Posterior cingulate gyrus (tissue), 11 donors: ENCODE measurements around the gene TULP4.
A peak's percentile ranks its signal among the peaks of the same experiment; 100 is the strongest.

ENCODE experiments used
- DNase-seq, 10 donors: peaks; one replicate each; pipeline versions ENCODE4 v3.0.0 to v3.0.0-alpha.2; 2020 to 2021; ENCODE audit warnings: mixed read lengths in 3 of 10
- intact Hi-C: fragments of 100-400 bp; cut with DNase I; formaldehyde crosslinking; loops from one replicate; pipeline ENCODE4 v1.15.1; 2023

Gene TULP4

GRCh38 chr6:158488065-158488464 is 175.8 kb downstream of the TULP4 start:
- DNase-seq = peak in 1 of 10 donors; percentile 68
- intact Hi-C loops = no loop called here

GRCh38 chr6:158489441-158489840 is 177.2 kb downstream of the TULP4 start:
- no peak for DNase-seq
- intact Hi-C loops = no loop called here

- no peak for DNase-seq
- intact Hi-C loops = loop anchor here (10.0 kb wide), 1 partner anchor 268 kb away; no protein-coding TSS in a partner anchor
Observed at GRCh38 chr6:158492881-158493280, 180.6 kb downstream of the TULP4 start.

- no peak for DNase-seq
- intact Hi-C loops = loop anchor here (10.0 kb wide), 1 partner anchor 272 kb away; no protein-coding TSS in a partner anchor
Observed at GRCh38 chr6:158496700-158497099, 184.4 kb downstream of the TULP4 start.

DNA sequence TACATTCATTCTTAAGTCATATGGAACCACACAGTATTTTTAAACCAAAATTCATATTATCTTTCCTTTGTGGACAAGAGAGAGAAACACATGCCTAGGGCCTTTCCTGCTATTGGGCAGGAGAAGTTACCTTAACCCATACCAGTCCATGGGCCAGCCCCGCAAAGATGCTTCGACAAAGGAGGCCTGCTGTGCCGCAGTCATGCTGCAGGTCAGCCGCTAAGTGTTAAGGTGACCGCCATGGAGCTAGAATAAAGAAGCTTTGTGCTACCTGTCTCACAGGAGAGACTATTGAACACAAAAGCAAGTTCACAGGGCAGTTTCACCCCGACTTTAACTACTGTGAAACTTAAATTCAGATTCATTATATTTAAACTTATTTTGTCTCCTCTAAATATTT is 185.4 kb downstream of the TULP4 start:
- intact Hi-C loops = loop anchor here (10.0 kb wide), 1 partner anchor 273 kb away; no protein-coding TSS in a partner anchor
- DNase-seq = no peak

- intact Hi-C loops = loop anchor here (10.0 kb wide), 1 partner anchor 274 kb away; no protein-coding TSS in a partner anchor
- no peak for DNase-seq
Observed at GRCh38 chr6:158498362-158498761, 186.1 kb downstream of the TULP4 start.

- intact Hi-C loops = loop anchor here (10.0 kb wide), 1 partner anchor 275 kb away; no protein-coding TSS in a partner anchor
- DNase-seq = no peak
Observed at GRCh38 chr6:158499601-158500000, 187.3 kb downstream of the TULP4 start.

DNA sequence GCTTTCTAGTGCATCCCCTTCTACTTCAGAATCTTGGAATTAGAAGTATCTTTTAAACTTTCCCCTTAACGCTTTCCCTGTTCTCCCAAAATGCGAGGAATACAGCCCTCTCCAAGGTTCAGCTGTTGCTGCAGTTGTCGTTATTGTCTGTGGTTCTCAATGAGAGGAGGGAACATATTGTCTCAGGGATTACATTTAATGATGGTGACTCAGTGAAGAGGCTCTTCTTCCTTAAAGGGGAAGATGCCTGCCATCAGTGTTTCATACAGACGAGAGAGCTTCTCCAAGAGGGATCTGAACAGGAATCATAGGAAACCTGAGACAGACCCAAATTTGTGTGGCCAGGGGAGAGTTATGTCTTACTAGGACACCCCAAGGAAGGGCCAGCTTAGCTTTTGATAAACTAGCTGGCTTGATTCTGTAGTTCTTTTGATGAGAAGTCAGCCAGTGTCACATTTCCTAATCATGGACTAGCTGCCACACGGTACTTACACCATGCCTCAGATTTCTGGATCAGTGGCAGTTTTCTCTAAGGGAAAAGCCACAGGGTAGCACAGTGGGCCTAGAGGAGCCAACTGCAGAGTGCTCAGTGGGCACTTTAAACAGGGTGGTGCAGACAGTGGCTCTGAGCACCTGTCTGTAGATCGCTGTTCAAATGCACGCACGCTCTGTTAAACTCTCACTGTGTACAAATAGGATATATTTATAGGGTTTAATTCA is 187.9 kb downstream of the TULP4 start:
- intact Hi-C loops = no loop called here
- no peak for DNase-seq

- intact Hi-C loops = no loop called here
- DNase-seq = peak in 1 of 10 donors; percentile 65
Observed at GRCh38 chr6:158501360-158502262, 189.3 kb downstream of the TULP4 start.

- intact Hi-C loops = no loop called here
- peak in 2 of 10 donors; percentile 78 to 86 for DNase-seq
Observed at GRCh38 chr6:158502263-158502950, 190.1 kb downstream of the TULP4 start.

- no peak for DNase-seq
- intact Hi-C loops = no loop called here
Observed at GRCh38 chr6:158503222-158503621, 191.0 kb downstream of the TULP4 start.

DNA sequence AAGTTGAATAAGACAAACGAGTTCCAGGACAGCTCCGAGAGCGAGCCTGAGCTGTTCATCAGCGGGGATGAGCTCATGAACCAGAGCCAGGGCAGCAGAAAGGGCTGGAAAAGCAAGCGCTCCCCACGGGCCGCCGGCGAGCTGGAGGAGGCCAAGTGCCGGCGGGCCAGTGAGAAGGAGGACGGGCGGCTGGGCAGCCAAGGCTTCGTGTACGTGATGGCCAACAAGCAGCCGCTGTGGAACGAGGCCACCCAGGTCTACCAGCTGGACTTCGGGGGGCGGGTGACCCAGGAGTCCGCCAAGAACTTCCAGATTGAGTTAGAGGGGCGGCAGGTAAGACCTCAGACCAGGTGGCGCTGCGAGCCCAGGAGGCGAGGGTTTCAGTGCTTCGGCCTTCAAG is 191.6 kb downstream of the TULP4 start:
- DNase-seq = no peak
- intact Hi-C loops = no loop called here

GRCh38 chr6:158505194-158505593 is 192.9 kb downstream of the TULP4 start:
- intact Hi-C loops = no loop called here
- peak in 1 of 10 donors; percentile 26 for DNase-seq

DNA sequence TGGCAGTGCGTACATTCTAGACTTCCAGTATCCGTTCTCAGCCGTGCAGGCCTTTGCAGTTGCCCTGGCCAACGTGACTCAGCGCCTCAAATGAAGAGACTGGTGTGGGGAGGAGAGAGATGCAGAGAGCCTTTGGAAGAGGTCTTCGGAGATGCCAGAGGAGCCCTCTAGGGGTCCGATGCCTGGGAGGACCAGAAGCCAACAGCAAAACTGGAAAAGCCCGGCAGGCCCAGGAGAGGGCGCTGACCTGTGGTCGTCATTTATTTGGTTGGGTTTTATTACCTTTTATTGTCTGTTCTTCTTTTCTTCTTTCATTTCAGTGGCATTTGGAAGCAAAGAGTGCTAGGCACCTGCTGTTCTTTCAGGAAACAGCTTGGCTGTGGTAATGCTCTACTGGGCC is 194.3 kb downstream of the TULP4 start:
- intact Hi-C loops = no loop called here
- peak in 1 of 10 donors; percentile 58 for DNase-seq

DNA sequence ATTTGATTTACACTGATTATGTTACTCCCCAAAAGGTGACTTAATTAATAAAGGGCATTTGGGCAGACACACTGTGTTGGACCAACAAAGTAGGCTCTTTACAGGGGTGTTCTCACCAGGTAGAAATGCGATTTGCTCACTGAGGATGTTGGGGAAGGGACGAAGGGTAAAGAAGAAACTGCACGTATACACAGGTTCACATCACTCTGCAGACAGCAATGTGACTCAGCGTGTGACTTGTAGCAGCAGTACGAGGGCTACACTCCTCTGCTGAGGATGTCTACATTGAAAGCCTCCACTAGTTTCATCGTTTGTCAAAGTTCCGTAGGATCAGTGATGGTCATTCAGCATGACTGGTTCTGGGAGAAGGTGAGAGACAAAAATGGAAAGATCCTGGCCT is 194.9 kb downstream of the TULP4 start:
- DNase-seq = no peak
- intact Hi-C loops = no loop called here

DNA sequence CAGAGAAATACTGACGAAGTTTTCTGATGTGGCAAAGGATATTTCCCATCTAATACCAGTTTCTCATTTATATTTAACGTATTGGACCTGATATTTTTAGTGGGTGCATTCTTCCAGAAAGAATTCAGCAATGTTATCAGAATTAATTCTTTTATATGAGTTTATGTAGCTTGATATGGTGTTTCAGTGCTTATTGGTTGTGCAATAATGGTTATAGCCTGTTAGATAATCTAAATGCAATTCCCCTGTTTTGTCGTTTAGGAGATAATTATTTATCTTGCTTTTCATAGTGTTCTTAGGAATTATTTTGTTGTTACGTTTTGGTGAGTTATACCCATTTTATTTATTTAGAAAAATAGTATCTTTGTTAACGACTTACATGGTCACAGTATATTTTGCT is 196.2 kb downstream of the TULP4 start:
- intact Hi-C loops = no loop called here
- DNase-seq = no peak

- no peak for DNase-seq
- intact Hi-C loops = no loop called here
Observed at GRCh38 chr6:158509465-158509864, 197.2 kb downstream of the TULP4 start.

GRCh38 chr6:158512809-158513208 is 200.5 kb downstream of the TULP4 start:
- no peak for DNase-seq
- intact Hi-C loops = no loop called here

DNA sequence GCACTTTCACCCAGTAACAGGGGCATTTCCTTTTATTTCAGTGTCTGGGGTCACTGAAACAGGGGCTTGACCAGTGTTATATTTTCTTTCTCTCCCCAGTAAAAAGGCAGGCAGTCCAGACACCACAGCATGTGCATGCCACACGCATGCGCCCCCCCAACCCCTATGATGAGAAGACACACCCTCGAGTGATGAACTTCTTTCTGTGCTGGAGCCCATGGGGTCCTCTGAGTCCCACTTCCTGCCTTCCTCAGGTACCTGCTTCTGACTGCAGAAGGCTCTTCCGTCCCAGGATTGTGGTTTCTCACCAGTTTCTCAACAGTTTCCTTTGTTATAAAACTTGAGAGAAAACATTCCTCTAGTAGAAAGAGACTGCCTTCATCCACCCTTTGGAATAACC is 201.9 kb downstream of the TULP4 start:
- intact Hi-C loops = no loop called here
- no peak for DNase-seq

DNA sequence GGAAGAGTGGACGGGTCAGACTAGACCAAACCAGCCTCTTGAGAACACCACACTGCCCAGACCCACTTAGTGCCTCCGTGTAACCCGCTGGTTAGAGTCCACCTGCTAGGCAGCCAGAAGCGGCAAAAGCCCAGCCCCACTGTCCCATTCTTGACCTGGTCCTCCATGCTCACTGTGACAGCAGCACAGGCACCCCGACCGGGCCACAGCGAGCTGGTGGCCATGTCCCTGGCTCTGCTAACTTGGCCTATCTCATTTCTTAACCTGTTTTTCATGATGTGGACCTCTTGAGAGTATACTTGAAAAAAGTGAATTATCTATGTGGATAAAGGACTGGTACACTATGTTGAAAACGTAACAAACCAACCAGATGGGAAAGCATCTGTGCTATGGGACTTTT is 202.7 kb downstream of the TULP4 start:
- no peak for DNase-seq
- intact Hi-C loops = no loop called here

DNA sequence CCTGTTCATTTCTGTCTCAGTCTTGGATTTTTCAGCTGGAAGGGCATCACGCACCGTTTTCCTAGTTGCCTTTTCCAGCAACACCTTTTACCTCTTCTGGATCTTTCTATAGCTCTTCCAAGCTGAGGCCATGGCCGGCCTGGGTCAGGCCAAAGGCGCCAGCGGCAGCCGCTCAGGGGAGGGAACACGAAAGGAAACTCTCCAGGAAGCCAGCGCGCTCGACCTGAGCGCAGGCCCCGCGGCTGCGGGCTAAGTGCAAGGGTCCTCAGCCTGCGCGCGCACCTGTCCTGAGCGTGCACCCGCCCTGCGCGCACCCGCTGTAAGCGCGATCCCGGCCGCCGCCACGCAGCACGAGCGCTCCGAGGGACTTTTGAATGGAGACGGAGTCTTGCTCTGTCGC is 203.8 kb downstream of the TULP4 start:
- intact Hi-C loops = no loop called here
- peak in 1 of 10 donors; percentile 74 for DNase-seq
